Ramos (cell line): ENCODE data around the gene MND1.
"Not testable (repeated sequence)": the region's sequence is repeated elsewhere in the genome, so short reads cannot be mapped to it uniquely, and the experiment has no call there.

Experiments
- in situ Hi-C: fragments of 300-500 bp; cut with MboI; formaldehyde crosslinking; loops from one replicate; pipeline ENCODE4 v1.14.3; 2022; ENCODE audit warnings: low sequenced_read_pairs; ENCODE audit not compliant: unreplicated experiment

MND1 gene

DNA sequence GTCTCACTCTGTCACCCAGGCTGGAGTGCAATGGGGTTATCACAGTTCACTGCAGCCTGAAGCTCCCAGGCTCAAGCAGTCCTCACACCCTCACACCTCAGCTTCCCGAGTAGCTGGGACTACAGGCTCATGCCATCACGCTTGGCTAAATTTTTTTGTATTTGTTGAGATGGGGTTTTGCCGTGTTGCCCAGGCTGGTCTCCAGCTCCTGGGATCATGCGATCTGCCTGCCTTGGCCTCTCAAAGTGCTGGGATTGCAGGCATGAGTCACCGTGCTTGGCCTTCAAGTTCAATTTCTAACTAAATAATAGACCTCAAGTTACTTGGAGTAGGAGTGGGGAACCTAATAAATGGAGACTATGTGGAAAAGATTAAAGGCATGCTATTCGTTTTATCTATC lies 48.9 kb downstream of the MND1 start:
- in situ Hi-C loops = no loop called here

DNA sequence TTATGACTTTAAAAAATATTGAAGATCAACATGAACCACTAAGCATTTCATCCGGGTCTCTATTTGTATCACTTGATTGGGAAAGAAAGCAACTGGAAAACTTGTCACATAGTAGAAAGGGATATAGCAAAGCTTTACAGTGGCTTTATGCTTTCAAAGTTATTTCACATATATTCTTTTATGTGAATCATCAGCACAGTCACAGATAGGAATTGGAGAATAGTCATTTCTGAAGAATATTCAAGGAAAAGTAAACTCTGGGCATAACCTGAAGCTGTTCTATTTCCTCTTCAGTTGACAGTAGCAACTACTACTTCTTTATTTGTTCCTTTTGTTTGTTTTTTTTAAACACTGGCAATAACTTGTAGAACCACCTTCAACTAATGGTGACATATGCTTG lies 50.5 kb downstream of the MND1 start:
- in situ Hi-C loops = no loop called here

DNA sequence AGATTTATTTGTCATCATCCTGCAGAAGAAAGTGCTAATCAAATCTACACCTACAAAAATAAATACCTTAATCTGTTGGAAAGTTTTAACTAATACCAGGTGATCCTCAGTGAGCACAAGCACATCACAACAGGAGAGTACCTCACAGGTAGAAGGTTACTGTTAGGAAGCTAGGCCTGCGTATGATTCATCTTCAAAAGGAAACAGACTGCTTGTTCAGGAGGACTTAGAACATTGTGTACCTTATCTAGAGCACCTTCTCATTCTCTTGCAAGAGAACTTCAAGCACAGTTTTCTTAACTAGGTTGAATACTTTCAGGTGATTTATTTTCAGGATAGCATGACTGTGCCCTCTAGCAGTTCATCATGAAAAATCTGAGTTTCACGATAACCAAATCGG lies 54.2 kb downstream of the MND1 start:
- in situ Hi-C loops = no loop called here

DNA sequence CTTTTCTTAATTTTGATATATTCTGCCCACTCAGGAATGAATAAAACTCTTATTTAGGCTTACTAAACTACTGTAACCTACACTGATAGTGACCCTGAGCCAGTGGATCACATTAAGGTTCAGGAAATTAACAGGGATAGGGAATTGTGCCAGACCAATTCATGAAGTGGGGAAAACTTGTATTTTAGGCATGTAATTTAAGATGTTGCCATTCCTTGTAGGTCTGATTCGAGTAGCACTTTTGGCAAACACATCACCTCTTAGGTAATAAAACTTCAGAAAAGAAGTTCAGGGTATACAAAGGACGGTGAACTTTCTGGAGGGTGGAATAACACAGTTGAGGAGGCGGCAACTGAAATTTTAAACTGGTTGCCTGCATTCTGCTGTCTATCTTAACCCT lies 54.9 kb downstream of the MND1 start:
- in situ Hi-C loops = no loop called here

DNA sequence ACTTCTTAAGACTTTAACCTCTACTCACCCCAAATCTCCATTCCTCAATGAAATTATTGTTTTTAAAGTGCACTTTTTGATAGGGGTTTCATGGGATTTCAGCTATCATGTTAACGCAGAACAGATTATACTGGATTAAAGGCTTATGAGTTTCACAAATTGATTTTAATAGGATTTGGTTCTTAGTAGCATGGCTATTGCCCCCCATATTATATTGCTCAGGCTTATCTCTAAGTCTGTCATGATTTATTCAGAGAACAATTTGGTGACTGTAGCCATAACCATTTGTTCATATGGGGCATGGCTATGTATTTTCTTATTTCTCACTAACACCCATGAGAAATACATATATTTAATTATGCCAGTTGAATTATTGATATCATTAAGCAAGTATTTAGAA lies 57.0 kb downstream of the MND1 start:
- in situ Hi-C loops = no loop called here

DNA sequence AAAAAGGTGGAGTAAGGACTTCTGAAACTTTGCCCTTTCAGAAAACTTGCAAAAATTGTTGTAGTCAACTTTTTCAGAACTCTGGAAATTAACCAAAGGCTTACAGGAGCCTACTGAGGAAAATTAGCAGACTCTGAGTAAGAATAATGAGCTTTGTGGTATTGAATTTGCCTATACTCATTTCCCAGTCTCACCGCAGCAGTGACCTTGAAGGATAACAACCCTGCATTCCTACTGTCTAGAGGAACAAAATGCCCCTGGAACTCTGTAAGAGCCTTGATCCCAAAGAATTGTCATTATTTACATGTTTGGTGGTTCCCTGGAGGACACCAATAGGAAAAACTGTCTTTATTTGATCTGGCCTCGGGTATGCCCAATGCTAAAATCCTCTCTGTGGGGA lies 57.9 kb downstream of the MND1 start:
- in situ Hi-C loops = no loop called here

DNA sequence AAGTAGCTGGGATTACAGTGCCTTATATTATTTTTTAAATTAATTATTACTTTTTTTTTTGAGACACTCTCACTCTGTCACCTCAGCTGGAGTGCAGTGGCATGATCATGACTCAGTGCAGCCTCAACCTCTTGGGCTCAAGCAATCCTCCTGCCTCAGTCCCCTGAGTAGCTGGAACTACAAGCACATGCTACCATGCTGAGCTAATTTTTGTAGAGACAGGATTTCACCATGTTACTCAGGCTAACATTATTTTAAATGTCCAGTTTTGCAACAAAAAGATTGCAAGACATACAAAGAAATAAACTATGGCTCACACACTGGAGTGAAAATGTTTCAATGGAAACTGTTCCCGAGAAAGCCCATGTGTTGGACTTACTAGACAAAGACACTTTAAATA lies 59.2 kb downstream of the MND1 start:
- in situ Hi-C loops = no loop called here

DNA sequence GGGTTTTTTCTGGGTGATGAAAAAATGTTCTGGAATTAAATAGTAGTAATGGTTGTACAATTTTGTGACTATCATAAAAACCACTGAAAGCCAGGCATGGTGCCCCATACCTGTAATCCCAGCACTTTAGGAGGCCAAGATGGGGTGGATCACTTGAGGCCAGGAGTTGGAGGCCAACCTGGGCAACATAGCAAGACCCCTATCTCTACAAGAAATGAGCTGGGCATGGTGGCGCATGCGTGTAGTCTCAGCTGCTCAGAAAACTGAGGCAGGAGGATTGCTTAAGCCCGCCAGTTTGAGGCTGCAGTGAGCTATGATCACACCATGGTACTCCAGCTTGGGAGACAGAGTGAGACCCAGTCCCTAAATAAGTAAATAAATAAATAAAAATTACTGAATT lies 63.4 kb downstream of the MND1 start:
- in situ Hi-C loops = no loop called here

DNA sequence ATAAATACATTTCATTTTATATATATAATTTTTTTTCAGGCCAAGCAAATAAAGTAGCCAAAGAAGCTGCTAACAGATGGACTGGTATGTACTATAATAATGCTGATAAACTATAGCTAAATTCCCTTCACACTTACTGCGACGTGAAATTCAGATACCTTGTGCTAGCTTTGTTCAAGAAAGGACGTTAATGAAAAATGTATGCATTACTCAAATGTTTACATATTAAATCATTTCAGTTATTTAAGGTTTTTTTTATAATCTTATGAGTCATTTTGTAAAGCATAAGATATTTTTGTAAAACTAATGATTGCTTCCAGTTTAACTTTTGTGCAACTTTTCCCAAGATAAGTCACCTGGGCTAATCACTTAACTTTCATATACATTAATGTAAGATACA lies 64.4 kb downstream of the MND1 start:
- in situ Hi-C loops = no loop called here

DNA sequence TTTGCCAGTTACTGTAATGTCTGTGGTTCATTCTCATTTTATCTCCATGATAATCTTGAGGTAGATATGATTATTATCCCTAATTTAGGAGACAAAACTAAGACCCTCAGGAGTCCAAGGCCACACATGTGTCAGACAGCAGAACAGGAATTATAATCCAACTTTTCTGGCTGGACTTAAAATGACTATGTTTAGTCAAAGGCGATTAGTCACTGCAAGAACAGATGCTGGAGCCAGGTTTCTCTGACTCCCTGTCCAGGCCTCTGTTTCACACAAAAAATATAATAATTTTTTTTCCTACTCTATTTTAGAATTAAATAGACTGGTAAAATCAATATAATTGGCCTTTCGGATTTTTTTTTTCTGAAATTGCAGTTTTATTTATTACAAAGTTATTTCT lies 64.9 kb downstream of the MND1 start:
- in situ Hi-C loops = no loop called here

DNA sequence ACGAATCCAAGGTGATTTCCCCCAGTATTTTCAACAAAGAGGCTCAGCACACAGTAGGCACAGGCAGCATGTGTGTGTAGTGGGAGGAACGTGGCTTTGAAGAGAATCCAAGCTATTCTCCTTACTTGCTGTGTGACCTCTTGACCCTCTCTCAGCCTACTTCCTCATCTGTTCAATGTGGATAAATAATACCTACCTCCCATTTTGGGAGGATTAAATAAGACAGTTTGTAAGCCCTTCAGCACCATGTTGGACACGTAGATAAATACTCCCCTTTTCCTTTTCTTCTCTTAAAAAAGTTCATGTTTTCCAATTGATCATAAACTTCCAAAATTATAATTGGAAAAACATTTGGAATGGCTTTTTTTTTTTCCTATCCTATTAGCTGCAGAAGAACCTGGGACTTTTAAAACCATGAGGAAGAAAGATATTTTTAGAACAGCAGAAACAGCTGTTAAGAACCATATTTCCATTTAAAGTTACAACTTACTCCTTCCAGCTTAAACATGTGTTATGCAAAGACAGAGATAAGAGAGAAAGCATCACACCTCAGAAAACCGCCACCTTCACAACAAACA lies 65.5 kb downstream of the MND1 start:
- in situ Hi-C loops = no loop called here

DNA sequence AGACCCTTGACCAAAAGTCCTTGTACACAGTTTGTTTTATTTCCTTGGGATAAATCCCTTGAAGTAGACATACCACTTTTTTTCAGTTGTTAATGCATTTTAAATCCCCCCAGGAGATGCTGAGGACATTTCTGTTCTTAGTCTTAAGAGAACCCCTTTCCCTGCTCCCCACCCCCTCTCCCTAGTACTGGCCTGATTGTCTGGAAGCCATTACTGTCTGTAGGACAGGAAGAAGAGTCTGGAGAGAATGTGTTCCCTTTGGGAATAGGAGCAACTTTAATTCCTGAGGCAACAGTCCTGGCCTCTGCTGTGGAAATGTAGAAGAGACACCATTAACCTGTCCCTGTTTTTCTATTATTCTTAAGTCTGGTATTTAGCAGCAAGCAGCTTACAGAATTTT lies 69.4 kb downstream of the MND1 start:
- in situ Hi-C loops = no loop called here

DNA sequence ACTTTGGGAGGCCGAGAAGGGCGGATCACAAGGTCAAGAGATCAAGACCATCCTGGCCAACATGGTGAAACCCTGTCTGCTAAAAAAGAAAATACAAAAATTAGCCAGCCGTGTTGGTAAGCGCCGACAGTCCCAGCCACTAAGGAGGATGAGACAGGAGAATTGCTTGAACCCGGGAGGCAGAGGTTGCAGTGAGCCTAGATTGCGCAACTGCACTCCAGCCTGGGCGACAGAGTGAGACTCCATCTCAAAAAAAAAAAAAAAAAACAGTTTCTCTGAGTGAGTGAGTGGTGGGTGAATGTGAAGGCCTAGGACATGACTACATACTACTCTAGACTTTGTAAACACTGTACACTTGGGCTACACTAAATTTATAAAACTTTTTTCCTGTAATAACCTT lies 72.0 kb downstream of the MND1 start:
- in situ Hi-C loops = not testable (repeated sequence)

DNA sequence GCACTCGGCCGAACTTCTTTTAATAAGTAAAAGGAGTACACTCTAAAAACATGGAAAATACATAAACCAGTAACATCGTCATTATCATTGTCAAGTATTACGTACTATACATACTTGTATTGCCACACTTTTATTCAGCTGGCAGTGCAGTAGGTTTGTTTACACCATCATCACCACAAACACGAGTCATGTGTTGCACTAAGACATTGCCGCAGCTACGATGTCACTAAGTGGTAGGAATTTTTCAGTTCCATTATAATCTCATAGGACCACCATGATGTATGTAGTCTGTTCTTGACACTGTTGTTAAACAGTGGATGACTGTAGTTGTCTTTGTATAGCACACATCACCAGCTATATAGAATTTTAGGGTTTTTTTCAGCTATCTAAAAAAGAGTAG lies 73.6 kb downstream of the MND1 start:
- in situ Hi-C loops = no loop called here

DNA sequence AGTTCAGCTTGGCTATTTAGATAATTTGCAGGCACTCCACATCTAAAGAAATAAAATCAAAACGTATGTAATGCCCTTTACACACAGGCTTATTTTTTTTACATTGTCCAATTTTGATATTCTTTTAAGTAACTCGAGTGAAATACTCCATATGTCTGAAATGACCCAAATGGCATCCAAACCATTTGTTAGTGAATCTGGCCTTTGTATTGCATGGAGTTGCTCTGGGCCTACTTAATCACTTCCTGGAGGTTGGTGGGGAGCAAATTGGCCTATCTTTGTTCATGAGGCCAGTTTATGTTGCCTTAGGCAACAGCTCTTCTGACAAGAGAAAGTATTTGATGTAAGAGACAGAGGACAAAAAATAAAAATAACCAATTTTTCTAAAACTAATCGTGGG lies 74.1 kb downstream of the MND1 start:
- in situ Hi-C loops = no loop called here

DNA sequence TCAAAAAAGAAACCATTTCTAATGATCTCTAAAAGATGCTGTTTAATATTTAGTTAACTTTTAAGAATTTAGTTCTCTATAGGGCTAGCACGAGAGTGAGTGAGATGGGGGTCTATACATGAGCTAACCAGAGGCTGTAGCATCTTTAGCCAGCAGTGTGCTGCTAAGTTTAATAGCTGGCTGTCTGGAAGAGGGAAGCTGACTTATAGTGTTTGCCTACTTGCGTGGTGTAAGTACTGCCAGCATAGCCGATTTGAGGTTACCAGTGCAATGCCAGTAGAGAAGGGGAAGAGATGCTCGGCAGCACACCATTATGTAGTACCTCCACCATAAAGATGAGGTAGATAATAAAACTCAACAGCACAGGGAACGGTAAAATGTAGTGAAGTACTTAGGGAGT lies 74.5 kb downstream of the MND1 start:
- in situ Hi-C loops = no loop called here

DNA sequence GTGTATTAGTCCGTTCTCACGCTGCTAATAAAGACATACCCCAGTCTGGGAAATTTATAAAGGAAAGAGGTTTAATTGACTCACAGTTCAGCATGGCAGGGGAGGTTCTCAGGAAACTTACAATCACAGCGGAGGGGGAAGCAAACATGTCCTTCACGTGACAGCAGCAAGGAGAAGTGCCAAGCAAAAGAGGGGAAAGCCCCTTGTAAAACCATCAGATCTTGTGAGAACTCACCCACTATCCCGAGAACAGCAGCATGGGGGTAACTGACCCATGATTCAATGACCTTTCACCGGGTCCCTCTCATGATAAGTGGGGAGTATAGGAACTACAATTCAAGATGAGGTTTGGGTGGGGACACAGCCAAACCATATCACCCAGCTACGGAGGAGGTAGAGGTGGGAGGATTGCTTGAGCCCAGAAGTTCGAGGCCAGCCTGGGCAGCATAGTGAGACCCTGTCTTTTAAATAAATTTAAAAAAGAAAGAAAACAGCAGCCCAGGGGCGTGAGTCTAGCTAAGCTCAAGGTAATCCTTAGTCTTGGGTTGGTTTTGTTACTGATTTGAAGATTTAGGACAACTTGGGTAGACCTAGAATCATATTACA lies 75.3 kb downstream of the MND1 start:
- in situ Hi-C loops = no loop called here

DNA sequence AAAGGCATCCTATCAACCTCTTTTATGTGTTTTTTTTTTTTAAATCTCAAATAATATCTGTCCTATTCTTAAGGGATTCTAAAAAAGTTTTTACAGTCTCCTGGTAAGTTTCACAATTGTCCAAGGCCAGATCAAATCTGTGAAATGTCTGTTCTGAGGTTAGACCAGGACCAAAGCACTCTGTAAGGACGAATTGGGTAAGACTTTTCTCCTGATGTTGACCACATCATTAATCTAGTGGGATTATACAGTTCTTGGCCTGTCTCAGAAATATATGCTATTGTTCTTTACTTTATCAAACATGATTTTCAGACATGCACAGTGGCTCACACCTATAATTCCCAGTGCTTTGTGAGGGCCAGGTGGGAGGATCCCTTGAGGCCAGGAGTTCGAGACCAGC lies 75.9 kb downstream of the MND1 start:
- in situ Hi-C loops = no loop called here

DNA sequence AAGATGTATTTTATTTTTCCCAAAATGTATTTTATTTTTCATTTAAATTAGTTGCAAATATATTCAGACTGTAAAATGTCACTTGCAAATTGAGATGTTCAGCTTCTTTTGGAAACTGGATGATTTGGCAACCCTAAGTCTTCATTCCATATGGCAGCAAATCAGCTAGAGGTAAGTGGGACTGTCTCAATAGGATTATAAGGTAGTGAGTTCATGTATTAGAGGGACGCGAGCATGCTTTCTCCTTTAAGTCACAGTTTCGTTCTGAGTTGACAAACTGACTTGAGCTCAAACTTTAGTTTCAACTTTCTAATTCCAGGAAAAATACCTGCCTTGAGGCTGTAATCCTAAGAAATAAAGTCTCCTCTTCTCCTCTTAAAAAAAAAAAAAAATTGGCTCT lies 77.5 kb downstream of the MND1 start:
- in situ Hi-C loops = no loop called here

DNA sequence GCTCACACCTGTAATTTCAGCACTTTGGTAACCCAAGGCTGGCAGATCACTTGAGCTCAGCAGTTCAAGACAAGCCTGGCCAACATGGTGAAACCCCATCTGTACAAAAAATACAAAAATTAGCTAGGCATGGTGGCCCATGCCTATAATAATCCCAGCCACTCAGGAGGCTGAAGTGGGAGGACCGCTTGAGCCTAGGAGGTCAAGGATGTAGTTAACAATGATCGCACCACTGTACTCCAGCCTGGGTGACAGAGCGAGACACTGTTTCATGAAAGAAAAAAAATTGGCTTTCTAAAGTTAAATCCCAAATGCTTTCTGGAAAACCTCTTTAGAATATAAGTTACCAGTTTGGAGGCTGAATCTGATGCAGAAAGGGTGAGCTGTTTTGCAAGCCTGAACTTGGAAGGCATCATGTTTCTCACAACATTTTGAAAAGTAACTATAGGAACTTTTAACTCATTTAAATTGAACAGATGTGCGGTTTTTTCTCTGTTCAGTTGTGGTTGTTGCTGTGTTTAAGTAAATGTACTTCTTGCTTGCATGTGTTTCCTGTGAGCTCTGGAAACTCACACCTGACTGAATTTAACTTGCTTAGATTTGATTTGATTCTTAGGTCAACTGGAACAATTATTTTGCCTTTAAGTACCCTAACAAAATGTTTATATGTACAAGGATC lies 81.9 kb downstream of the MND1 start:
- in situ Hi-C loops = loop anchor here (25.0 kb wide), 1 partner anchor 764 kb away; no protein-coding TSS in a partner anchor

DNA sequence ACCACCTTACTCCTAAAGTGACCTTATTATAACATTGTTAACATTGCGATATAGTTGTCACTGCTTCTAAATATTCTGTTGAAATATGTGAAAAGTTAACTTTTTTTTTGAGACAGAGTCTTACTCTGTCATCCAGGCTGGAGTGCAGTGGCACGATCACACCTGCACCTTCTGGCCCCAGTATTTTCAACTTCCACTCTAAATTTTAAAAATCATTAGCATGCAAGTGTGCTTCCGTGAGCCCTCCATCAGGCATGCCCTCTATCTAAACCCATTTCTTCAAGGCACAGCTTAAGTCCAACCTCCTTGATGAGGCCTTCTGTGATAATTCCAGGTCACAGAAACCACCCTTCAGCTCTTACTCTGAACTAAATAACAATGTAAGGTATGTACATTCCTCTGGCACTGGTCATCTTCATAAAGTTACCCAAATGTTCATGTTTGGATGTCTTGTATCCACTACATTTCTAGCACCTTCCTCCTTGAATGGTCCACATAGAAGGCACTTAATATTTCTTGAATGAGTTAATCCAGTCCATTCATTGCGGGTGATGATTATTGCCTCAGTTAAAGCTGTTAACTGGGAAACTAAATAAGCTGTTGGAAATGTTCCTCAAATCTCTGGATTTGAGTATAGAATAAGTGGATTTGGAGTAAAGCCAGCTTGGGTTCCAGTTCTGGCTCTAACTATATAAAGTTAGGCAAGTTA lies 83.0 kb downstream of the MND1 start:
- in situ Hi-C loops = loop anchor here (25.0 kb wide), 1 partner anchor 765 kb away; no protein-coding TSS in a partner anchor
